AG04449 (cell line): Measurements from ENCODE around the gene LHFPL3.

Experiments used
- CTCF ChIA-PET: fragments of 350-600 bp; formaldehyde crosslinking; extraction: SDS; loops from one replicate; lab custom pipeline; 2021; ENCODE audit warnings: antibody characterized with exemption; lab: Yijun Ruan, JAX
- POLR2A ChIA-PET: fragments of 400-600, 350-600 bp; formaldehyde crosslinking; extraction: SDS; loops from one replicate; lab custom pipeline; 2020; ENCODE audit warnings: antibody characterized with exemption, inconsistent platforms; lab: Yijun Ruan, JAX
- DNase-seq: peaks from one replicate; pipeline ENCODE4 v3.0.0-alpha.2; 2010; ENCODE audit warnings: low read depth, low spot score
- H3K4me3 ChIP-seq: 2 replicates; pipeline ENCODE4 v1.5.1; 2011; ENCODE audit warnings: low read depth, mild to moderate bottlenecking, control low read depth, low read length
- CTCF ChIP-seq: IDR thresholded peaks from one replicate; pipeline ENCODE4 v1.5.1; 2011; ENCODE audit warnings: mild to moderate bottlenecking, moderate library complexity, low read length, control low read depth, inconsistent platforms; ENCODE audit not compliant: insufficient read depth; ENCODE audit errors: missing control alignments

LHFPL3 gene

GRCh38 chr7:104838537-104839299, 510.3 kb downstream of the LHFPL3 start:
- POLR2A ChIA-PET, result no interaction called here
- CTCF ChIA-PET, result interaction anchor here (4.0 kb wide), 1 partner anchor 9 kb away, joined by 33 read pairs; no protein-coding TSS in a partner anchor
- TF ChIP-seq CTCF, result no peak
- no peak overlapping the region for H3K4me3 ChIP-seq
- DNase-seq, result no peak

- no peak for DNase-seq
- CTCF ChIA-PET, result no interaction called here
- no peak for TF ChIP-seq CTCF
- H3K4me3 ChIP-seq, result no peak overlapping the region
- POLR2A ChIA-PET, result no interaction called here
Measured at GRCh38 chr7:104839842-104840241, 511.4 kb downstream of the LHFPL3 start.

- no peak for TF ChIP-seq CTCF
- ChIA-PET POLR2A (no interaction called here), CTCF (no interaction called here)
- H3K4me3 ChIP-seq, result no peak overlapping the region
- no peak for DNase-seq
Measured at GRCh38 chr7:104841798-104842197, 513.4 kb downstream of the LHFPL3 start.

DNA sequence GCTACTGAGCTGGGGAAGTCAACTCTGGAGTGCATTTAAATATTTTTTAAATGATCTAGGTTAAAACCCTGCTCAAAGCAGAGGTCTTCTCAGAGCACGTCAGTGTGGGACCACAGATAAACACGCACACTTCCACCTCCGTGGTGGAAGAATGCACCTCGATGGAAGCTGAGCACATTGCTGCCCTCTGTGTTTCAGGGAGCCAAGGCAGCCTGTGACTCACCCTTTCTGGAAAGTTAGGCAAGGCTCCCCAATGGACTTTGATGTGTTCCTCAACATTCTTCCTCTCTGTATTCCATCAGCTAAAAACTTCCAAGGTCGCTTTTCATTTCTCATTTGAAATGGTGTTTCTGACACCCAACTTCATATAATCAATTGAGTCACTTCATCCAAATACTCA, 514.8 kb downstream of the LHFPL3 start:
- ChIA-PET CTCF (interaction anchor here (1.3 to 1.6 kb wide), 2 partner anchors 9 to 40 kb away, joined by 4 read pairs; no protein-coding TSS in a partner anchor), POLR2A (no interaction called here)
- H3K4me3 ChIP-seq, result no peak overlapping the region
- DNase-seq, result no peak
- TF ChIP-seq CTCF, result no peak

GRCh38 chr7:104845557-104845956, 517.2 kb downstream of the LHFPL3 start:
- DNase-seq, result no peak
- ChIA-PET CTCF (interaction anchor here (1.0 kb wide), 1 partner anchor 15 kb away, joined by 3 read pairs; no protein-coding TSS in a partner anchor), POLR2A (no interaction called here)
- H3K4me3 ChIP-seq, result no peak overlapping the region
- no peak for TF ChIP-seq CTCF

GRCh38 chr7:104846731-104847130, 518.3 kb downstream of the LHFPL3 start:
- TF ChIP-seq CTCF, result no peak
- DNase-seq, result no peak
- ChIA-PET CTCF (interaction anchor here (0.8 to 3.6 kb wide), 10 partner anchors 9 to 614 kb away, joined by 3 to 49 read pairs (median 16); no protein-coding TSS in a partner anchor), POLR2A (no interaction called here)
- no peak overlapping the region for H3K4me3 ChIP-seq
